ENCODE results near the gene CUL1.
"Not testable (repeated sequence)": the region's sequence is repeated elsewhere in the genome, so short reads cannot be mapped to it uniquely, and the experiment has no call there.

CUL1 gene

GRCh38 chr7:148708026-148708885 is 9.6 kb downstream of the CUL1 start:
- DNase-seq (ENCODE audit: extremely low spot score): no peak
- ChIA-PET POLR2A (interaction anchor here (5.9 kb wide), 1 partner anchor 9 kb away, joined by 32 read pairs; the partner anchor contains the start of gene CUL1), CTCF (interaction anchor here (0.7 kb wide), 1 partner anchor 260 kb away, joined by 3 read pairs; no protein-coding TSS in a partner anchor)
- TF ChIP-seq FOXA1 (IDR thresholded peaks at IDR 0.05) (no peak), ARNT (IDR thresholded peaks at IDR 0.05) (no peak), ZNF384 (IDR thresholded peaks at IDR 0.05) (no peak), HDGF (IDR thresholded peaks at IDR 0.05; ENCODE audit: borderline replicate concordance) (no peak), BHLHE40 (IDR thresholded peaks at IDR 0.05; ENCODE audit: borderline replicate concordance) (no peak), L3MBTL2 (conservative IDR thresholded peaks at IDR 0.05) (no peak), ELF4 (IDR thresholded peaks at IDR 0.05) (no peak), NFRKB (IDR thresholded peaks at IDR 0.05) (no peak), LEF1 (IDR thresholded peaks at IDR 0.05; ENCODE audit: borderline replicate concordance) (no peak), FOXK2 (IDR thresholded peaks at IDR 0.05) (no peak), CTBP1 (IDR thresholded peaks at IDR 0.05; ENCODE audit: borderline replicate concordance) (no peak), TARDBP (IDR thresholded peaks at IDR 0.05) (no peak), SP1 (IDR thresholded peaks at IDR 0.05) (no peak)
- TF ChIP-seq, protein P1, sequence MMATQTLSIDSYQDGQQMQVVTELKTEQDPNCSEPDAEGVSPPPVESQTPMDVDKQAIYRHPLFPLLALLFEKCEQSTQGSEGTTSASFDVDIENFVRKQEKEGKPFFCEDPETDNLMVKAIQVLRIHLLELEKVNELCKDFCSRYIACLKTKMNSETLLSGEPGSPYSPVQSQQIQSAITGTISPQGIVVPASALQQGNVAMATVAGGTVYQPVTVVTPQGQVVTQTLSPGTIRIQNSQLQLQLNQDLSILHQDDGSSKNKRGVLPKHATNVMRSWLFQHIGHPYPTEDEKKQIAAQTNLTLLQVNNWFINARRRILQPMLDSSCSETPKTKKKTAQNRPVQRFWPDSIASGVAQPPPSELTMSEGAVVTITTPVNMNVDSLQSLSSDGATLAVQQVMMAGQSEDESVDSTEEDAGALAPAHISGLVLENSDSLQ (IDR thresholded peaks at IDR 0.05): no peak

GRCh38 chr7:148709014-148709413 is 10.3 kb downstream of the CUL1 start:
- ChIA-PET CTCF (interaction anchor here (0.7 kb wide), 1 partner anchor 259 kb away, joined by 3 read pairs; no protein-coding TSS in a partner anchor), POLR2A (interaction anchor here (5.9 kb wide), 1 partner anchor 9 kb away, joined by 32 read pairs; the partner anchor contains the start of gene CUL1)
- DNase-seq (ENCODE audit: extremely low spot score): no peak
- TF ChIP-seq TARDBP (IDR thresholded peaks at IDR 0.05) (no peak), SUZ12 (IDR thresholded peaks at IDR 0.05) (no peak), CTBP1 (IDR thresholded peaks at IDR 0.05; ENCODE audit: borderline replicate concordance) (no peak)

DNA sequence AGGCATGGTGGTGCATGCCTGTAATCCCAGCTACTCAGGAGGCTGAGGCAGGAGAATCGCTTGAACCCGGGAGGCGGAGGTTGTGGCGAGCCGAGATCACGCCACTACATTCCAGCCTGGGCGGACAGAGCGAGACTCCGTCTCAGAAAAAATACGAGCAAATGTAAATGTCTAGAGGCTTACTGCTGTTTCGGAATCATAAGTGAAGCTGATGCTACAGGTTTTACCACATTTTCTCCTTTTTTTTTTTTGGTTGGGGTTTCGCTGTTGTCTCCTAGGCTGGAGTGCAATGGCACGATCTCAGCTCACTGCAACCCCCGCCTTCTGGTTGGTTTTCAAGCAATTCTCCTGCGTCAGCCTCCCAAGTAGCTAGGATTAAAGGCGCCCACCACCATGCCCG is 11.7 kb downstream of the CUL1 start:
- DNase-seq (ENCODE audit: extremely low spot score): not testable (repeated sequence)
- ChIA-PET CTCF (interaction anchor here (0.6 kb wide), 2 partner anchors 43 to 187 kb away, joined by 3 read pairs; no protein-coding TSS in a partner anchor), POLR2A (interaction anchor here (2.3 to 5.9 kb wide), 2 partner anchors 11 kb away, joined by 6 to 32 read pairs; partner anchors contain the start of gene CUL1)

DNA sequence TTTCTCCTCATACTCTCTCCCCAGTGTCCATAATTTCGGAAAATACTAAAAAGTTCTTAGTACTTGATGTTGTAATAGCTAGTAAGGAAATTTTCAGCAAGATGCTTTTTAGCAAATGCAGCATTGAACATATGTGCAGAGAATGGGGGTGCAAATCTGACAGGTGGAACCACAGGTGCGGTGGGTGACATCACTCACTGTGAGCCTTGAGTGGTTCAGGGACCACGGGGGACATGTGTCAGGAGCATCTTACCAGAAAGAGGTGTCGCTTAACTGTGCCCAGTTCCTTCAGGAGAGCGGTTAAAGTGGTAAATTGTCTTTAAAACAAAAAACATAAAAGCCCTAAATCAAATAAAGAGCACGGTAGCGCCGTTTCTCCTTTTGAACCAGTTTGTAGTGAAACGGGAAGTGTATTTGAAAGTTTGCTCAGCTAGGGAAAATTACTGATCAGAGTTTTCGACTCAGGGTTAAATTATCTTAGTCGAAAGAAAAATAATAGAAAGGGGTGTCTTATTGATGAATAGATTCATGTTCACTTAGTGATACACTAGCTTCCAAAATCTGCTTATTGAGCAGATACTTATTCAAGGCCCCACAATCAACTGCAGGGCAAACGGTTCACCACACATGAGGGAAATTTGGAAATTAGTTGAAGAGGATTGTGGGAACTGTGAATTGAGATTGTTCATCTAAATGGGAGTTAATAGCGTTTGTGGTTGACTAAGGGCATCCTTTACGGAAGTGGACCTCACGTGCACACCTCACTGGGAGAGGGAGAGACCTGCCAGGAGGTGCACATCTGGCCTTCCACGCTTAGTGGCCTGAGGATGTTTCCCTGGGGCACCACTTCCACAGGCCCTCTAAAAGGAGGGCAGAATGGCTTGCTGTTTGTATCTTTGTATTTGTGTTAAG is 12.7 kb downstream of the CUL1 start:
- POLR2A ChIA-PET: interaction anchor here (2.3 to 5.9 kb wide), 2 partner anchors 10 to 12 kb away, joined by 6 to 32 read pairs; partner anchors contain the start of gene CUL1
- CTCF ChIA-PET: no interaction called here
- TF ChIP-seq L3MBTL2 (conservative IDR thresholded peaks at IDR 0.05) (no peak), TARDBP (IDR thresholded peaks at IDR 0.05) (no peak)
- TF ChIP-seq, protein P1 (IDR thresholded peaks at IDR 0.05): no peak
- DNase-seq (ENCODE audit: extremely low spot score): no peak

DNA sequence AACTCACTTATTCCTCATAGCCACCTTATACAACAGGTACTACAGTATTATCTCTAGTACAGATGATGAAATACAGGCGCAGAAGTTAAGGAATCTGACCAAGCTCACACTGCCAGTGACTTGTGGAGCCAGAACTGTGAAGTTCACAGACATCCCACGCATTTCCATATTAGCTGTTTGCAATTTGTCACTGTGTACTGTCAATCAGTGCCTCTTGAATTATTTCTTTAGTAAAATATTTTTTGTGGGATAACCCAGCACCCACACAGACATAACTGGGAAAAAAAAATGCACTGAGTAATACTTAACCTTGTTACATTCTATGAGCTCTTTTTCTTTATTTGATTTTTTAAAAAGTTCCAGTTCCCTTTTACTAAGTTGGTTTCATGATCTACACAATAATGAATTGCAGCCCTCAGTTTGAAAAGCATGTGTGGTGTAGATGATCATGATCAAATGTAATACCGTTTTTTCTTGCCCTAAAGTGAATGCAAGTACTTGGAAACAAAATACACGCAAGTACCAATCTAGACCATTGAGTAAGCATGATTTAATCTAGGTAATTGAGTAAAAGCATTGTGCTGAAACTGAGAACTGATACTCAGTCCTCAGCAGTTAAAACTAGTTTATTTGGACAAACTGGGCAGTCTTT is 14.1 kb downstream of the CUL1 start:
- ChIA-PET CTCF (interaction anchor here (1.0 kb wide), 1 partner anchor 10 kb away, joined by 6 read pairs; no protein-coding TSS in a partner anchor), POLR2A (interaction anchor here (2.3 to 5.9 kb wide), 2 partner anchors 9 to 13 kb away, joined by 6 to 32 read pairs; partner anchors contain the start of gene CUL1)
- DNase-seq (ENCODE audit: extremely low spot score): no peak
- no peak for TF ChIP-seq FOXA1 (IDR thresholded peaks at IDR 0.05)
- TF ChIP-seq LEF1 (IDR thresholded peaks at IDR 0.05; ENCODE audit: borderline replicate concordance): no peak
- TF ChIP-seq, protein P1 (IDR thresholded peaks at IDR 0.05): no peak
- TF ChIP-seq FOXK2 (IDR thresholded peaks at IDR 0.05): no peak
- no peak for TF ChIP-seq ELF4 (IDR thresholded peaks at IDR 0.05)

DNA sequence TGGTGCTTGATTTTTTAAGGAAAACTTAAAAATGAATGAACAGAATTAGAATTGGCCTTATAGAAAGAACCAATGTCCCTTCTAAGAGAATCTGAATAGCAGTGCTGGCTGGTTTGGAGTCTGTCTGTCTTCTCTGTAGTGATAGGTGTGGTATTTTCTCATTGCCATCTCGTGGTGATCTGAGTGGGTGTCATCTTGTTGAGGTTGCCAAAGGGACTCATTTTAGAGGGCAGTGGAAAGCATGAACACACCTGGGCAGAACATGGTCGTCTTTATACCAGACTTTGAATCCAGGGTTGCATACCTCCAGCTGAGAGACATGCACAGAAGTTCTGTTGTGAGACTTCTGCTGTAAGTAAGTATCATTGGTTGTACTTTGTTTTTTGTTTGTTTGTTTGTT is 15.8 kb downstream of the CUL1 start:
- TF ChIP-seq ZNF384 (IDR thresholded peaks at IDR 0.05) (no peak), SP1 (IDR thresholded peaks at IDR 0.05) (no peak), HDGF (IDR thresholded peaks at IDR 0.05; ENCODE audit: borderline replicate concordance) (no peak), FOXM1 (IDR thresholded peaks at IDR 0.05; ENCODE audit: borderline replicate concordance) (no peak), LEF1 (IDR thresholded peaks at IDR 0.05; ENCODE audit: borderline replicate concordance) (no peak), SUZ12 (IDR thresholded peaks at IDR 0.05) (no peak), TARDBP (IDR thresholded peaks at IDR 0.05) (no peak), CTBP1 (IDR thresholded peaks at IDR 0.05; ENCODE audit: borderline replicate concordance) (no peak)
- TF ChIP-seq, protein P1 (IDR thresholded peaks at IDR 0.05): no peak
- ChIA-PET POLR2A (no interaction called here), CTCF (no interaction called here)
- DNase-seq (ENCODE audit: extremely low spot score): no peak

All from HEK293T (cell line).